ENCODE data around the gene ST3GAL6.

Gene ST3GAL6

DNA sequence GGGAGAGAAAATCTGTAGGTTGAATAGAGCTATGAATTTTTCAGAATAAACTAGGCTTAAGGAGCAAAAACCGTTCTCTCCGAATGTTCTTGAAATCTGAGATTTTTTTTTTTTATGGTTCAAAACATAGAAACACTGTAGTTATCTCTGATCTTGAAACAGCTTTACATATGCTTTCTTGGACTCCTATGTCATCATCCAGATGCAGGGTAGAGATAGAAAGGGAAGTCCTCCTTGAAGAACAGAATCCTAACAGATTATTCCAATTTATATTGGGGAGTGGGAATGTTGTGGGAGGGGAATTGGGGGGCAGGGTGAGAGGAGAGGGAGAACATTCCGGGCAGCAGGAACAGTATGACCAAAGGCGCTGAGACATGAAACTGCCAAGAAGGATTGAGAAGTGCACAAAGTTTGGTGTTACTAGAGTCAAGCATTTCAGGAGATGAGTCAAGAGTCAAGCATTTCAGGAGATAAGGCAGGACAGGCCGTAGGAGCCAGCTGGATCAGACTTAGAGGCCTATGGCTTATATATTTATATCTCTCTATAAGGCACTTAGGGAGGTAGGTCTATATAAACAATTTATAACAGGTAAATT lies 21.9 kb upstream of the ST3GAL6 start:
- Histone ChIP-seq H3K4me1 (ENCODE audit: insufficient read depth, low read length) (no peaks in the 10 kb centered on the region), H3K9ac (ENCODE audit: low read length) (no peak overlapping the region), H3K4me3 (ENCODE audit: low read depth in 1 of 2, low read length in 2 of 2) (no peak overlapping the region), H3K27ac (ENCODE audit: low read depth, low read length) (no peak overlapping the region), H3K27me3 (ENCODE audit: control insufficient read depth in 1 of 2, insufficient read depth in 2 of 2, low read length in 2 of 2) (no peaks in the 10 kb centered on the region), H3K9me3 (ENCODE audit: low read length) (no peaks in the 10 kb centered on the region), H3K36me3 (ENCODE audit: insufficient read depth, low read length) (no peaks in the 10 kb centered on the region)

- H3K9me3 ChIP-seq (ENCODE audit: low read length): no peaks in the 10 kb centered on the region
- no peak overlapping the region for H3K9ac ChIP-seq (ENCODE audit: low read length)
- no peak overlapping the region for H3K27ac ChIP-seq (ENCODE audit: low read depth, low read length)
- H3K4me1 ChIP-seq (ENCODE audit: insufficient read depth, low read length): no peaks in the 10 kb centered on the region
- no peaks in the 10 kb centered on the region for H3K36me3 ChIP-seq (ENCODE audit: insufficient read depth, low read length)
- no peaks in the 10 kb centered on the region for H3K27me3 ChIP-seq (ENCODE audit: control insufficient read depth in 1 of 2, insufficient read depth in 2 of 2, low read length in 2 of 2)
- H3K4me3 ChIP-seq (ENCODE audit: low read depth in 1 of 2, low read length in 2 of 2): no peak overlapping the region
These were observed 20.1 kb upstream of the ST3GAL6 start for GRCh38 chr3:98743071-98743470.

DNA sequence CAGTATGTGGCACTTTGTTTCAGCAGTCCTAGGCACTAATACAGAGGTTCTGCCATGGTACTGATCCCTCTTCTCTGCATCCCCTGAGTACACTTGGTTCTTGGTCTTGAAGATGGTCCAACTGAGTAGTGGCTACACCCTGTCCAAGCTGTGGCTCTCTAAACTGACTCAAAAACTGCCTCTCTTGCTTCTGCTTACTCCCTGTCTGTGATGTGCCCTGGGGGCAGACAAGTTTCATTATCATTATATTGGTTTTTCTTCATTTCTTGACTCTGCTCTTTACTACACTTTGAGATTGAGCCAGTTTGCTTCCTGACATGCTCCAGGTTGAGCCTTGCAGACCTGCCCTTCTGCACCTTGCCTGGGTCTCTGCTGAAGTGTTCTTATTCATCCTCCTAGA lies 18.9 kb upstream of the ST3GAL6 start:
- Histone ChIP-seq H3K4me3 (ENCODE audit: low read depth in 1 of 2, low read length in 2 of 2) (no peak overlapping the region), H3K36me3 (ENCODE audit: insufficient read depth, low read length) (no peaks in the 10 kb centered on the region), H3K27ac (ENCODE audit: low read depth, low read length) (no peak overlapping the region), H3K27me3 (ENCODE audit: control insufficient read depth in 1 of 2, insufficient read depth in 2 of 2, low read length in 2 of 2) (no peaks in the 10 kb centered on the region), H3K9ac (ENCODE audit: low read length) (no peak overlapping the region), H3K9me3 (ENCODE audit: low read length) (no peaks in the 10 kb centered on the region), H3K4me1 (ENCODE audit: insufficient read depth, low read length) (no peaks in the 10 kb centered on the region)

- no peak overlapping the region for H3K9ac ChIP-seq (ENCODE audit: low read length)
- H3K9me3 ChIP-seq (ENCODE audit: low read length): no peaks in the 10 kb centered on the region
- no peak overlapping the region for H3K4me3 ChIP-seq (ENCODE audit: low read depth in 1 of 2, low read length in 2 of 2)
- no peaks in the 10 kb centered on the region for H3K36me3 ChIP-seq (ENCODE audit: insufficient read depth, low read length)
- no peak overlapping the region for H3K27ac ChIP-seq (ENCODE audit: low read depth, low read length)
- H3K27me3 ChIP-seq (ENCODE audit: control insufficient read depth in 1 of 2, insufficient read depth in 2 of 2, low read length in 2 of 2): no peaks in the 10 kb centered on the region
- H3K4me1 ChIP-seq (ENCODE audit: insufficient read depth, low read length): no peaks in the 10 kb centered on the region
These were observed 17.4 kb upstream of the ST3GAL6 start for GRCh38 chr3:98745718-98746117.

DNA sequence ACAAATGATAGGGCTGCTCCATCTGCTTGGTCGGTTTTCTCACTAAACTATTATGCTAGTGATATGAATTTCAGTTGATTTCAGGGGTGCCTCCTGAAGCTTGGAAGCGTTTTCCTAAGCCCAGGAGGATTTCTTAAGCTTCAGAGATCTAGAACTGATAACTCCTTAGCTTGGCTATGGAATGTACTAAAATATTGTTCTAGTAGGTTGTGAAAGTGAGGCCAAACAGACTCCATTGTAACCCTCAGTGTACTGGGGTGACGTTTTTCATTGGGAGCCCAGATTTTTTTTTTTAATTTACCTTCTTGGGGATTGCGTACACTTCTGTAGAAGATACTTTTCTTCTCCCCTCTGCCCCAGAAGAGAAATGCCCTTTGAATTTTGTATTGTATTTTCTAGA lies 17.0 kb upstream of the ST3GAL6 start:
- Histone ChIP-seq H3K4me1 (ENCODE audit: insufficient read depth, low read length) (no peaks in the 10 kb centered on the region), H3K9ac (ENCODE audit: low read length) (no peak overlapping the region), H3K4me3 (ENCODE audit: low read depth in 1 of 2, low read length in 2 of 2) (no peak overlapping the region), H3K27ac (ENCODE audit: low read depth, low read length) (no peak overlapping the region), H3K27me3 (ENCODE audit: control insufficient read depth in 1 of 2, insufficient read depth in 2 of 2, low read length in 2 of 2) (no peaks in the 10 kb centered on the region), H3K36me3 (ENCODE audit: insufficient read depth, low read length) (no peaks in the 10 kb centered on the region), H3K9me3 (ENCODE audit: low read length) (no peaks in the 10 kb centered on the region)

DNA sequence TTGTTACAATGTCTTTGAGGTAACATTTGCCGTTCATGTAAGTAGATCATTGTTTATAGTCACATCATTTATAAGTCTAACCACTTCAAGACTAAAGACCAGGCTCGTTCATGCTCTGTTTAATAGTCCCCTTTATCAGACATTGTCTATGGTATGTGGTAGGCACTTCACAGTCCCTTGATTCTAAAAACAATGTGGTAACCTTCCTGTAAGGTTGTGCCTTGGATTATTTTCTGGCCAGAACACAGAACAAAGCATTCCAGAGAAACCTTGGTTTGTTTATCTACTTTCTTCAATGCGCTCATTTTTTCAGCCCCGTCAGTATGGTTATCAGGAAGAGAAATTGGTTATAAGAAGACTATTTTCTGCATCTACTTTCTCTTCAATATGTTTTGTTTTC lies 16.3 kb upstream of the ST3GAL6 start:
- H3K4me3 ChIP-seq (ENCODE audit: low read depth in 1 of 2, low read length in 2 of 2): no peak overlapping the region

DNA sequence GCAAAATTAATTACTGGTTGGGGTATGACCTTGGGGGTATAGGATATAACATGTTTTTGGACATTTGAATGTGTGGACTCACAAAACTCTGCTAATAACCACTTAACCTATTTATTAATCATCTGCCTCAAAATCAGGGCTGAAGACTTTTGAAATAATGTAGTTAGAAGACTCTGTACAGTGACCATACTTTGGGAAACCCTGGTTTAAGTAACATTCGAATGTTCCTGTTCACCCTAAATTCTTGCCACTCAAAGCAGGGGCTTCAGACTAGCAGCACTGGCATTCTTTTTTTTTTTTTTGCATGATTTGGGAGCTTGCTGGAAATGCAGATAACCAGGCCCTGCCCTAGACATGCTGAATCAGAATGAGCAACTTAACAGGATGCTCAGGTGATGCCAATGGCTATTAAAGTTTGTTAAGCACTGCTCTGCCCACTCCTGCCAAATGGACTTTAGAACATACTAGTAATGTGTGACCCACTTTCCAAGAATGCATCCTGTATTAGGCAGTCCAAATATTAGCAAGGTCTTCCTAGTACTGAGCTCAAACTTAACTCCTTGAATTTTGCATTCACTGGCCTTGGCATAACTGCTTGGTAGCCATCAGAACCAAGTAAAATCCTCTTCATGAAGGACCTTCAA lies 12.7 kb upstream of the ST3GAL6 start:
- Histone ChIP-seq H3K4me1 (ENCODE audit: insufficient read depth, low read length) (no peaks in the 10 kb centered on the region), H3K27ac (ENCODE audit: low read depth, low read length) (no peak overlapping the region)

More for the DNA sequence above, 16.3 kb upstream of the ST3GAL6 start:
- Histone ChIP-seq H3K27ac (ENCODE audit: low read depth, low read length) (no peak overlapping the region), H3K4me1 (ENCODE audit: insufficient read depth, low read length) (no peaks in the 10 kb centered on the region), H3K9ac (ENCODE audit: low read length) (no peak overlapping the region), H3K27me3 (ENCODE audit: control insufficient read depth in 1 of 2, insufficient read depth in 2 of 2, low read length in 2 of 2) (no peaks in the 10 kb centered on the region), H3K36me3 (ENCODE audit: insufficient read depth, low read length) (no peaks in the 10 kb centered on the region), H3K9me3 (ENCODE audit: low read length) (no peaks in the 10 kb centered on the region)

DNA sequence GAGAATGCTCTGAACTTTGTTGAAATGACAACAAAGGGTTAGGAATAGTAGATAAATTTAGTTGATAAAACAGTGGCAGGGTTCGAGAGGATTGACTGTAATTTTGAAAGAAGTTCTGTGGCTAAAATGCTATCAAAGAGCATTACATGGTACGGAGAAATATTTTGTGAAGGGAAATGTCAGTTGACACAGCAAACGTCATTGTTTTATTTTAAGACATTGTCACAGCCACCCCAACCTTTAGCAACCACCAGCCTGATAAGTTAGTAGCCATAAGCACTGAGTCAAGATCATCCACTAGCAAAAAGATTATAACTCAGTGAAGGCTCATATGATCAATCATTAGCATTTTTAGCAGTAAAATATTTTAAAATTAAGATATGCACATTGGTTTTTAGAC lies 8.7 kb upstream of the ST3GAL6 start:
- Histone ChIP-seq H3K4me3 (ENCODE audit: low read depth in 1 of 2, low read length in 2 of 2) (no peak overlapping the region), H3K9ac (ENCODE audit: low read length) (no peak overlapping the region), H3K27me3 (ENCODE audit: control insufficient read depth in 1 of 2, insufficient read depth in 2 of 2, low read length in 2 of 2) (no peaks in the 10 kb centered on the region), H3K27ac (ENCODE audit: low read depth, low read length) (no peak overlapping the region), H3K36me3 (ENCODE audit: insufficient read depth, low read length) (no peaks in the 10 kb centered on the region), H3K9me3 (ENCODE audit: low read length) (no peaks in the 10 kb centered on the region), H3K4me1 (ENCODE audit: insufficient read depth, low read length) (no peaks in the 10 kb centered on the region)

More for the DNA sequence above, 12.7 kb upstream of the ST3GAL6 start:
- H3K36me3 ChIP-seq (ENCODE audit: insufficient read depth, low read length): no peaks in the 10 kb centered on the region
- H3K9me3 ChIP-seq (ENCODE audit: low read length): no peaks in the 10 kb centered on the region
- H3K27me3 ChIP-seq (ENCODE audit: control insufficient read depth in 1 of 2, insufficient read depth in 2 of 2, low read length in 2 of 2): no peaks in the 10 kb centered on the region
- no peak overlapping the region for H3K4me3 ChIP-seq (ENCODE audit: low read depth in 1 of 2, low read length in 2 of 2)
- no peak overlapping the region for H3K9ac ChIP-seq (ENCODE audit: low read length)

DNA sequence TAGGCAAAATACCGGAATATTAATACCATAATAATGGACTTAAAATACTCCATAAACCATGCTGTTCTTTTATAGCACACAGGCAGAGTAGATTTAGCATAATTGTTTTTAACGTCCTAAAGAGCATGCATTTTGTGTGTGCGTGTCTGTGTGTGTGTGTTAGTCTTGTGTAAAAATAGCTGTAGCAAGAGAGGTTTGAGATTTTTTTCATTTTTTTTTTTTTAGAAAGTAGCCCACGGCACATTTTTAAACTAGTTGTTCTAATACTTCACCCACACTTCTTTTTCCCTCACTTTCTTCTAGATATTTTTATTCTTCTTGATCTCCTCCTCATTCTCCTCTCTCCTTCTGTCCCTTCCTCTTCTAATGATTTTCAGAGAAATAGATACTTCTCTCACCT lies 7.5 kb upstream of the ST3GAL6 start:
- no peaks in the 10 kb centered on the region for H3K4me1 ChIP-seq (ENCODE audit: insufficient read depth, low read length)
- H3K9ac ChIP-seq (ENCODE audit: low read length): no peak overlapping the region
- no peaks in the 10 kb centered on the region for H3K9me3 ChIP-seq (ENCODE audit: low read length)
- no peaks in the 10 kb centered on the region for H3K36me3 ChIP-seq (ENCODE audit: insufficient read depth, low read length)
- no peaks in the 10 kb centered on the region for H3K27me3 ChIP-seq (ENCODE audit: control insufficient read depth in 1 of 2, insufficient read depth in 2 of 2, low read length in 2 of 2)
- H3K27ac ChIP-seq (ENCODE audit: low read depth, low read length): no peak overlapping the region
- no peak overlapping the region for H3K4me3 ChIP-seq (ENCODE audit: low read depth in 1 of 2, low read length in 2 of 2)

GRCh38 chr3:98759629-98760028 lies 3.5 kb upstream of the ST3GAL6 start:
- Histone ChIP-seq H3K9me3 (ENCODE audit: low read length) (no peaks in the 10 kb centered on the region), H3K27me3 (ENCODE audit: control insufficient read depth in 1 of 2, insufficient read depth in 2 of 2, low read length in 2 of 2) (no peaks in the 10 kb centered on the region), H3K9ac (ENCODE audit: low read length) (no peak overlapping the region), H3K4me1 (ENCODE audit: insufficient read depth, low read length) (no peaks in the 10 kb centered on the region), H3K27ac (ENCODE audit: low read depth, low read length) (no peak overlapping the region), H3K4me3 (ENCODE audit: low read depth in 1 of 2, low read length in 2 of 2) (no peak overlapping the region), H3K36me3 (ENCODE audit: insufficient read depth, low read length) (no peaks in the 10 kb centered on the region)

DNA sequence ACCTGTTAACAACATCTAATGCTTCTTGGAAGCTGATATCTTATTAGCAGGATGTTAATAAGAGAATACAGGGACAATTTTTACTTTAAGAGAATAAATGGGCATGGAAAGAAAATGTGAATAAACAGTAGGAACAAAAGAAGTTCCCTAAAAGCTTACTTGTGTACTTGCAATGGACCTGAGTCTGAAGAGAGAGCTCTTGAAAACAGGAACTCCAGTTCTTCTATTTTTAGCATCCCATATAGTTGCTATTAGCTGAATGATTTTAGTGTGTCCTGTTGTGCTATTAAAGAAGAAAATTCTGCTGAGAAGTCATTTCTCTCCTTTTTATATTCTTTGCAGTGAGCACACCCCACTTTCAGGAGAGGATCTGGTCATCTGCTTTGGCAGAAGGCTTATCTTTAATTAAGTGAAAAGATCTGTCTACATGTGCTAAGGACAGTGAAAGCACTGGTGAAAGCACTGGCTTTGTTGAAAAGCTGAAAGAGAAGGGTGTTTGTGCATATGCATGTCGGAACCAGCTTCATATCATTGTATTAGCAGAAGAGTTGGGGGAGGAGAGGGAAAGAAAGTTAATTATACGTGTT lies 1.4 kb upstream of the ST3GAL6 start:
- H3K27ac ChIP-seq (ENCODE audit: low read depth, low read length): no peak overlapping the region
- H3K9me3 ChIP-seq (ENCODE audit: low read length): no peaks in the 10 kb centered on the region
- no peak overlapping the region for H3K9ac ChIP-seq (ENCODE audit: low read length)
- H3K27me3 ChIP-seq (ENCODE audit: control insufficient read depth in 1 of 2, insufficient read depth in 2 of 2, low read length in 2 of 2): no peaks in the 10 kb centered on the region
- H3K4me1 ChIP-seq (ENCODE audit: insufficient read depth, low read length): no peaks in the 10 kb centered on the region
- no peaks in the 10 kb centered on the region for H3K36me3 ChIP-seq (ENCODE audit: insufficient read depth, low read length)
- no peak overlapping the region for H3K4me3 ChIP-seq (ENCODE audit: low read depth in 1 of 2, low read length in 2 of 2)
